Hematopoietic multipotent progenitor cell (in vitro differentiated cells): Measurements from ENCODE around the gene IFNGR1. TPM values are rescaled to one million over a fixed set of nuclear protein-coding genes. Genes with fewer than 3 reads are reported as not detected.
"Not testable (repeated sequence)": the region's sequence is repeated elsewhere in the genome, so short reads cannot be mapped to it uniquely, and the experiment has no call there.

ENCODE experiments used
- DNase-seq, 3 donors: peaks; one replicate each; pipeline ENCODE4 v3.0.0-alpha.2; 2011 to 2015; ENCODE audit warnings: low read depth in 2 of 3, low spot score in 2 of 3
- total RNA-seq: library from RNA; depleted of rRNA; stranded (reverse); fragments of >200 nt; gene quantifications from one replicate; pipeline ENCODE4 v1.2.3, GENCODE V29; 2012

Gene IFNGR1
- total RNA-seq, 1 donor = 24.2 TPM

DNA sequence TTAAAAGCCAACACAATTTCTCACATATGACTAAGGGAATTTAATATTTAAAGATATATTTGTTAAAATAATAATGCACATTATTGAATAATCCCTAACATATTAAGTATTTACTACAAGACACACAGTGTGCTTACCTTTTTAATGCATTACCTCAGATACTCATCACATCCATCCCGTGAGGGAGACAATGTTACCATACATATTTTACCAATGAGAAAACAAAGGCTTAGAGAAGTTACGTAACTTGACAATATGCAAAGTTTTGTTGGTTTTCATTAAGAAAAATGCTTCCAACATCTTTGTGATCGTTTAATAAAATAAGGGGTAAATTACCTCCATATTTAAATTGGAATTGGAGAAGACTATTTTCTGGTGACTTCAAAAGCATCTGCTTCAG, 4.3 kb downstream of the IFNGR1 start:
- DNase-seq = no peak

DNA sequence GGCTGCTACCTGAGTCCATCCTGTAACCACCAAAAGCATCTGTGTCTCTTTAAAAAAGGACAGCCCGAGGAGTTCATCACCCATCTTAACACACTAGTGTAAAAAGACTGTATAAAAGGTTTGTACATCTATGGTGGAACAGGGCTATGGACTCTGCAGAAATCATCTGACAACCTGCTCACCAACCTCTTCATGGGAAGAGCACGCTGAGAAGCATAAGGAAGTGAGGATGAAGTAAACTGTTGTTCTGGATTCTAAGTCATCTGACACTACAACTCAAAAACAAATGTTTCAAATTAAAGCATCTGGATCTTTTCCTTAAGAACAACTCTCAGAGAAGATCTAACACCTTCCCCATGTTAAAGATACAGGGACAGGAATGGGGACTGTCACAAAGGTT, 5.4 kb downstream of the IFNGR1 start:
- no peak for DNase-seq

DNA sequence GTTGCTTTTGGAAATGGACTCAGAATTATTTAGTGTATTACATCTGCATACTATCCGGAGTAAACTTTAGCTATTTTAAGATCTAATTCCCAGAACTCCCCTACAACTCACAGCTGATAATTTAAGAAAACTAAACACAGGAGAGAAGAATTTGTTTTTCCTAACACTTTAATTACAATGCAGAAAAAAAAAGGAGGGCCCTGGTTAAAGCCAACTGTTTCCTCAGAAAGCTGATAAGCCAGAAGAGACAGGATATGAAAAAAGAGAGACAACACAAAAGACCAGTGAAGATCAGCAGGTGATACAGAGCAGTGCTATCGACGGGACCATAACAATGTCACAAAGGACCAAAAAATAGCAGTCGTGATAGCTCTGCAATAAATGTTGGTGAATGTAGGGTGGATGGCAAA, 5.8 kb downstream of the IFNGR1 start:
- peak in 1 of 3 donors; percentile 27 for DNase-seq

DNA sequence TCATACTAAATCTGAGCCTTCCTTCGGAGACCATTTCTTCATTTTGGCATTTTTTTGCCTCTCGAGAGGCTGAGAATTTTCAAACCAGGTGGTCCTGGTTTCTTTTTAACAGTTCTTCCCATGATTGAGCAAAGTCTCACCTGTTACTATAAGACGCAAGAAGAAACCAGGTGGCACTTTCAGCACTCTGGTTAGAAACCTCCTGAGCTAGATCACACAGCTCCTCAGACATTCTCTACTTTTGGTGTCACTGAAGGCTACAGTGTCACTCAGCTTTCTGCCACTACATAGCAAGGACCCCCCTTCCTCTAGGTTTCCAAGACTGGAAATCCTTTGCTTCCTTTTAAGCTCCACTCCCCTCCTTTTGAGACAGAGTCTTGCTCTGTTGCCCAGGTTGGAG, 7.3 kb downstream of the IFNGR1 start:
- no peak for DNase-seq

DNA sequence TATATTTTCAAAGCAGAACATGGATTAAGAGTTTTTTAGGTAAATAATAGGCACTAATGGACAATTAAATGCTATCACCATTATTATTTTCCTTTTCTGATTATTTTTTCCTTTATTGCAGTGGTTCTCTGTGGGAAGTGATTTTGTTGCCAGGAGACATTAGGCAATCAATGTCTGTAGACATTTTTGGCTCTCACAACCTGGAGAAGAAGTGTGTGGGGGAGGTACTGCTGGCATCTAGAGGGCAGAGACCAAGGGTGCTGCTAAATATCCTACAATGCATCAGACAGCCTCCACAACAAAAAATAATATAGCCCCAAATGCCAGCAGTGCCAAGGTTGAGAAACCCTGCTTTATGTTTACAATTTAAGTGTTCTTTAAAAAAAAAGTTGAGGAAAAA, 8.3 kb downstream of the IFNGR1 start:
- no peak for DNase-seq

DNA sequence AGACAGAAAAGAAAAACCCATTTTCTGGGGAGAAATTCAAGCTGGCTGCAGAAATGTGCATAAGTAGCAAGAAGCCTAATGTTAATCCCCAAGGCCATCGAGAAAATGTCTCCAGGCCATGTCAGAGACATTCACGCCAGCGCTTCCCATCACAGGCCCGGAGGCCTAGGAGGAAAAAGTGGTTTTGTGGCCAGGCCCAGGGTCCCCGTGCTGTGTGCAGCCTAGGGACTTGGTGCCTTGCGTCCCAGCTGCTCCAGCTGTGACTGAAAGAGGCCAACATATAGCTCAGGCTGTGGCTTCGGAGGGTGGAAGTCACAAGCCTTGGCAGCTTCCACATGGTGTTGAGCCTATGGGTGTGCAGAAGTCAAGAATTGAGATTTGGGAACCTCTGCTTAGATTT, 10.9 kb downstream of the IFNGR1 start:
- DNase-seq = no peak

DNA sequence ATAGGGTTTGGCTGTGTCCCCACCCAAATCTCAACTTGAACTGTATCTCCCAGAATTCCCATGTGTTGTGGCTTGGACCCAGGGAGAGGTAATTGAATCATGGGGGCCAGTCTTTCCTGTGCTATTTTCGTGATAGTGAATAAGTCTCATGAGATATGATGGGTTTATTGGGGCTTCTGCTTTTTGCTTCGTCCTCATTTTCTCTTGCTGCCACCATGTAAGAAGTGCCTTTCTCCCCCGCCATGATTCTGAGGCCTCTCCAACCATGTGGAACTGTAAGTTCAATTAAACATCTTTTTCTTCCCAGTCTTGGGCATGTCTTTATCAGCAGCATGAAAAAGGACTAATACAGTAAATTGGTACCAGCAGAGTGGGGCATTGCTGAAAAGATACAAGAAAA, 11.7 kb downstream of the IFNGR1 start:
- not testable (repeated sequence) for DNase-seq

DNA sequence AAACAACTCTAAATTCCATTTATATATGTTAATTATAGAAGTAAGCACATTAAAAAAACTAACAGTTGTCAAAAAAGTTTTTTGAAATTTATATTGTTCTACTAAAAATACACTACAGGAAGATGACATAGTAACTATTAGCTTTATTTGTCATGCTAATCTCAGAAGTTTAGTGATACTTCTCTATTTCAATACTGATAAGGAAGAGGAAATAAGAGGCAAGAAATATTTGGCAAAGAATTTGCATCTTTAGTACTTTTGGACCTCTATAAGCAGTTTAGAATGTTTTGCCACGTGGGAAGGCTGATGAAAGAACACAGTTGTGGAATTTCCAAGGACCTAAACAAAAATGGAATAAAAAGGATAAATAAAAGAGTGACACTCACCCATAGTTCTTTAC, 12.6 kb downstream of the IFNGR1 start:
- DNase-seq = no peak

DNA sequence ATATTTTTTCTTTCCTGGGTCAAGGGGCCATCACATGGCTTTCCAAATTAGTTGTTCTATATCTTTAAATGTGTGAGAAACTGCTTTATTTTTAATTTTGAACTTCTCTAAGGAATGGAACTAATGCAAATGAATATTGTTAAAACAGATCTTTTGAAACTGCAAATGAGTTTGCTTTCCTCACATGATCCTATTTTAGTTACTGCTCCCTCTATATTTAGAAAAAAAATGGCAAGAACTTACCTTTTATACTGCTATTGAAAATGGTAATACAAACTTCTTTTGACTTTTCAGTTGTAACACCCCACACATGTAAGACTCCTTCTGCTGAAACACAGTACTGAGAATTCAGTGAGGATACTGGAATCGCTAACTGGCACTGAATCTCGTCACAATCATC, 15.9 kb downstream of the IFNGR1 start:
- DNase-seq = no peak

DNA sequence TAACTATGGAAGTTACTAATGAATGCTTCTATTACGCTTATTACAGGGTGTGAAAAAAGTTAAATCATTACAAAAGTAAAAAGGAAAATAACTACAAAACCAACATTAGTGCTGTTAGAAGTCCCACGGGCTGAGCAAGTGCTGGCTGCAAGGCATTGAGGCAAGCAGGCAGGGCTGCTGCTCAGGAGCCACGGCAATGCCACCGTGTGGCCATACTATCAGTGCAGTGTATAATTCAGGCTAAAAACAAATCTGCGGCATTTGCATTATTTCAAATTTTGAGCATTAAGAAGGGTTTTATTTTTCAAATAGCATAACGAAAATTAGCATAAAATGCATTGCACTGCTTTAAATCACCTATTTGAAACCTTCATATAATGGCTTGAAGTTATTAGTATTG, 17.1 kb downstream of the IFNGR1 start:
- DNase-seq = no peak

DNA sequence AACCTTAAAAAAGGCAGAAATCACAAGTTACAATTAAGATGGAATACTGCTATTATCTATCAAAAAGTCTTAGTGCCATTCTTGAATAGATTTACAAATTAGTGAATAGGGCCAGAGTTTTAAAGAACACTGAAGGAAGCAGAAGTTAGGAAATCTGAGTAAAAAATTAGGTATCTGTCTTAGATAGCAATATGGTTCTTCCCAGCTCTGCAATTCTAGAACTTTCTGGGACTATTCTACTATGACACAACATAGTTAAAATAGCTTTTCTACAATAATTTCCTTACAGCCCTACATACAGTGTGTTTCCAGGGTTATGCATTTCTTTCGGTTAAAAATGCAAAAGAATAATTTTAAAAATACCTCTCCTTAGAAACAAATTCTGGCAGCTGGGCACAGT, 18.2 kb downstream of the IFNGR1 start:
- no peak for DNase-seq

DNA sequence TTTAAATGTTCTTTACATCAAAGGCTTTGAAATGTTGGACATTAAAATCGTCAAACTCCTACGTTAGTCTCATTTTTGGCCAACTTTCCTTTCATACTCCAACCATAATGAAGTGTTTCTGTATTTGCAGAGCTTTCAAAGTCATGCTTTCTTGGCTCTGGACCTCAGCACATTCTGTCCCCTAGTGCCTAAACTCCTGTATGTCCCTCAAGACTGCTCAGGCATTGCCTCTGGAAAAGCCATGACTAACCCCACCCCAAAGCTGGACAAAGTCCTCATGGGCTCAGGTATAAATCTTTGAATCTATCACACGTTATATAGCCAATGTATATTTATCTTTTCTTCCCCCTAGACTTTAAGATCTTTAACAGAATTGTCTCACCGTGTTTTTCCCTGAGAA, 18.9 kb downstream of the IFNGR1 start:
- no peak for DNase-seq

DNA sequence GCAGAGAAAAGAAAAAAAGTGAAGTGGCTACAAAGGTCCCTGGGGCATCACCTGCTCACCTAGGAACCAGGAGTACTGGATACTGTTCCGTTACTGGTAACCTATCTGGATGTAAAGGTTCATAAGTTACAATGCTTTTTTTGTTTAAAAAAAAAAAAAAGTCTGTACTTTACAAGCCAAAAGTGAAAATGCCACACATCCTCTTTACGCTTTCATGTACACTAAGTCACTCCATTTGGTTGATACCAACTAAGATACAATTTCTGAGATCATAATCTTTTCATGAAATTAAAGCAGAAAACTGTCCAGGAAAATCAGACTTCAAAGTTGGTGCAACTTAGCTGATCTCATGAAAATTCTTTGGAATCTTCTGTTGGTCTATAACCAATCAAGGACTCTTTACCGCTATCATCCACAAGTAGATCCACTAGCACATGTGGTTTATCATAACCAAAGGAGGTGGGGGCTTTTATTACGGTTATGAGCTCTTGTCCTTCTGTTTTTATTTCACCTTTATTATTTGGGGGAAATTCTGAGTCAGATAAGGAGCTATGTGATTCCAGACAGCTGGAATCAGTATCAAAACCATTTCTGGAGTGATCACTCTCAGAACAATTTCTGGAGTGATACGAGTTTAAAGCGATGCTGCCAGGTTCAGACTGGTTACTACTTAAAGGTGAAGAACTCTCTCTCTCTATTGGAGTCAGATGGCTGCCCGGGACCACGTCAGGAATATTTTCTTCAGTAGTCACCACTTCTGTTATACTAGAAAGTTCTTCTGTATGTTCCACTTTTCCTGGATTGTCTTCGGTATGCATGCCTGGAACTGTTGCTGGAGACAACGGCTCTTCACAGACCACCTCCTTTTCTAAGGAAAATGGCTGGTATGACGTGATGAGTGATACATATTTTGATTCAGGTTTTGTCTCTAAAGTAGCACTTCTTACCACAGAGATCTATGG, 21.2 kb downstream of the IFNGR1 start:
- DNase-seq = no peak

DNA sequence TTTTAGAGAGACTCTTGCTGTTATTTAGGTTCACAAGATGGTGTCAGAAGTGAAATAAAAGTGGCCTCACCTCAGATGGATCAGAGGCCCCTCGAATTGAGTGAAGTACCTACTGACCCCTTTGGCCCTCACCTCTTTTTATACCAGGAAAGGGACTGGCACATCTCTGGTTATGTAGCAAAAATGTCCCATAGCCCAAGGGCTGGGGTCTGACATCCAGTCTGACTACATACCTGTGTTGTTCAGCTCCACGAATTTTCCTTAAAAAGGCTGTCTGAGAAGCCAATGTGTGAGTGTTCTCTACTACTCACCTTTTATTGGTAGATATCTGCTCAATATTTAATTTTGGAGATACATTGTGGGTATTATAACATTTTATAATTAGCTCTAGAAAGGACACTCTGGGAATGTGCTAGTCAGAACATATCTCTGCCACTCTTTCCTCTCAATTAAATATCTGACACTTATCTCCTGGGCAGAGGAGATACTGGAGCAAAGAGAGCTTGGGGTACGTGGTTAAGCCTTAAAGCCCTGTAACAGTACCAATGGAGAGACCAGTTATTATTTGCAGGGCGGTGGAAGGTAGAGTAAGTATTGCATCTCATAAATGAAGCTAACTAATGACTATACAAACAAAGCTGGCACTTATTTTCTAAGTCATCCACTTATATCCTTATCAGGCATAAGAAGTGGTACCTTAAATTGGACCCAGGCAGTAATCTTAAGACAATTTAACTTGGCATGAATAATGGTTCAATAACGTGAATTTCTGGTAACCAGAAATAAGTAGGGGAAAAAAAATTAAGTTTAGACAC, 25.7 kb downstream of the IFNGR1 start:
- no peak for DNase-seq

DNA sequence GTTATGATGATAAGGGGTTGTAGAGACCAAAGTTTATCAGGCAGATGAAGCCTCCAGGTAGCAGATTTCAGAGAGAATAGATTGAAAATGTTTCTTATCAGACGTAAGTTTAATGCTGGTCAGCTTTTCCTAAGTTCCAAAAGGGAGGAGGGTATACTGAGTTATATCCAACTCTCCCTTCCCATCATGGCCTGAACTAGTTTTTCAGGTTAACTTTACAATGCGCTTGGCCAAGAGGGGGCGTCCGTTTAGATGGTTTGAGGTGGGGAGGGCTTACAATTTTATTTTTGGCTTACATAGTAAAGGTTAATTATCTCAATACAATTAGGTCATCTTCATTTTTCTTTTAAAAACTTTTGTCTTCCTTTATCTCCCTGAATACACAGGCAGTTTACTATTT, 26.4 kb downstream of the IFNGR1 start:
- DNase-seq = no peak

DNA sequence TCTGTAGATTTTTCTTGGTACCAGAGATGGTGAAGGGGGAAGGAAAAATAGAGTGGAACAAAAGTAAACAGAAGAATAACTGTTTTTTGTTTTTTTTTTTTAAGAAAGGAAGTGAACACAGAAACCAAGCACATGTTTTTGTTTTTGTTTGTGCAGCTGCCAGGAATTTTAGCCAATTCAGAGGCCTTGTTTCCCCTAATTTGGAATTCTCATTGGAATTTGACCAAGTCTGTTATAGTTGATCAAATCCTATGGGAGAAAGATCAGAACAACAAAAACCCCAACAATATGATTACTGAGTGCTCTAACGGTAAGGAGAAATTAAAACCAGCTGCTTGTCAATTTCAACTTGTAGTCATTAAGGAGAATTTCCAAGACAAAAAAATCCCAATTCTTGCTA, 27.5 kb downstream of the IFNGR1 start:
- no peak for DNase-seq

DNA sequence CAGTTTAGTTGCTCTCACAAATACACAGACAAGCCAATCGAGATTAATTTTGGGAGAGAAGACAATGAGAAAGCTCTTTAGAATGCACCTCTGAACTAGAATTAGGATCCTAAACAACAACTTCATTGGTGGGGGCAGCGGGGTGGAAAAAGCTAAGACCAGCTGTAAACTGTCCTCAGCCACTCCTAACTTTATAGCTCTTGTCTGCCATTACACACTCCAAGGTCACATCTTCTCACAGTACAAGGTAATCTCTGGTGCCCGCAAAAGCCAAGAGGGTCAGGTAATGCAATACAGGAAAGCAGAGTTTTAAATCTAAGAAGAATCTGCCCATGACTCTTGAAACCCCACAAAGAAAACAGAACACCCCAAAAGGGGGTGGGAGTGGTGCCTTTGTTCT, 27.9 kb downstream of the IFNGR1 start:
- DNase-seq = no peak

DNA sequence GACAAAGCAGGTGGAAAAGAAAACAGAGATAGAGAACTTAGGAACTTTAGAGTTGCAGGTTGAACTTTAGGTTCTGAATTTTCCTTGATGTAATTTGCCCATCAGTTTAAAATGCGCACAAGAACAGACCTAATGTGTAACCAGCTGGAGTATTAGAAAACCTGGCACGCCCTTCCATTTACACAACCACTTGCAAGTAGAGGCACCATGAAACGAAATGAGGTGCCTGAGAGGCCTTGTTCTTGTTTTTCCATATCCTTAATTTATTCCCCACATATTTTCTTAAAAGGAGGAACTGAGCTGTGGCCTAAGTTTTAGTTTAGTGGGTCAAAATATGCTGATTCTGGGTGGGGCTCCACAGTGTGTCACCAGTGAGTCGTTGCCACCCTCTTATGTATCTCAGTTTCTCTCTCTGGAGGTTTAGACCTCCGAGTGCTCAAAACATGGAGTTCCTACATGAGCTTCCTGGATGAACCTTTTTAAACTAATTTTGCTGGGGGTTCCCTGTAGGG, 28.5 kb downstream of the IFNGR1 start:
- DNase-seq = no peak

DNA sequence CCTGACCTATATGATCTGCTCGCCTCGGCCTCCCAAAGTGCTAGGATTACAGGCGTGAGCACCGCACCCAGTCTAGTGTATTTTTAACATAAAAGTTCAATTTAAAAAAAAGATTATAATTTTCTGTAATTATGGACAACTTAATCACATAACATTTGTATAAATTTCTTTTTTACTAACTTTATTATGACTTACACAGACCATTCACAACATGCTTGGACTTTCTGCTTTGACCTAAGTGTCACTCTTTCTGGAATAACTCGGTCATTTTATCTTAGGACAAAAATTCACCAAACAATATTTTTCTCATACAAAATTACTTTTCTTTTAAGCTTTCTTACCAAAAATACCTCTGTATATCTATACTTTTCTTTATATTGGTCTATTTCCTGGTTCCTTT, 30.3 kb downstream of the IFNGR1 start:
- no peak for DNase-seq

DNA sequence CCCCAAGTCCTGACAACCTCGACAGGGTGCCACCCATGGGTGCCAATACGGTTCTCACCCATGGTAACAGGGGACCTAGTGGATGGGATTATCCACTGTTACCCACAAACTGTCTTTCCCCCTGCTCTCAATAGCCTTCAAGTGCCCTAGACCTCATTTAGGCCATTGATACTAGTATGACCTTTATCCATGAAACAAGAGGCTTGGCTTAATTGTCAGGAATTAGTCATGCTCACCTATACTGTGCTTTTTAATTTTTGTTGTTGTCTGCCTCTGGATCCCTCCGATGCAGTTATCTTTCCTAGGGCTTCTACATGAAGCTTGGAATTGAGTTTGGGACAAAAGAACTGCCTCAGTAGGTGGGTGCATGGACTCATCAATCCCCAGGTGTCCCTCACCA, 33.9 kb downstream of the IFNGR1 start:
- DNase-seq = no peak

DNA sequence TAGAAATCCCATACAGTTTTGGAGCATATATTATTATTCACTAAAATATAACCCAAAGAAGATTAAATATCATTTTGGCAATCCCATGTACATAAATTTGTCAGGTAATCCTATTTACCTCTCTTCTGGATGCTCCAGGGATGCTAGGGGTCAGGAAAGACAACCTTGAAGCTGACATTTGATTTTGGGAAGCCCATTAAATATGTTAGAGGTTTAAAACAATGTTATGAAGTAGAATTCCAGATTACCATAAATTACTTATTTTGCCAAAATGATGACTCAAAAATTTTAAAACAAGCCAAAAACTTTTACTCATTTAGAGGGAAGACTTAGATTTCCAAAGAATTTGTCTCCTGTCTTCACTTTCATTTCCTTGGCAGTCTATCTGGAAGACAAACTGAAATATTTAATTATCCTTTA, 36.5 kb downstream of the IFNGR1 start:
- DNase-seq = no peak
